Placental epithelial cell (primary cell): ENCODE data around the gene SHROOM1. TPM values are rescaled to one million over a fixed set of nuclear protein-coding genes. Genes with fewer than 3 reads are reported as not detected.

ENCODE experiments used
- small RNA-seq: library from RNA; depleted of rRNA; stranded (forward); fragments of <200 nt; gene quantifications from one replicate; pipeline ENCODE3, GENCODE V24; 2012
- total RNA-seq: library from RNA; depleted of rRNA; stranded (reverse); fragments of >200 nt; gene quantifications from 2 replicates; pipeline ENCODE4 v1.2.3, GENCODE V29; 2012

SHROOM1 gene, protein sequence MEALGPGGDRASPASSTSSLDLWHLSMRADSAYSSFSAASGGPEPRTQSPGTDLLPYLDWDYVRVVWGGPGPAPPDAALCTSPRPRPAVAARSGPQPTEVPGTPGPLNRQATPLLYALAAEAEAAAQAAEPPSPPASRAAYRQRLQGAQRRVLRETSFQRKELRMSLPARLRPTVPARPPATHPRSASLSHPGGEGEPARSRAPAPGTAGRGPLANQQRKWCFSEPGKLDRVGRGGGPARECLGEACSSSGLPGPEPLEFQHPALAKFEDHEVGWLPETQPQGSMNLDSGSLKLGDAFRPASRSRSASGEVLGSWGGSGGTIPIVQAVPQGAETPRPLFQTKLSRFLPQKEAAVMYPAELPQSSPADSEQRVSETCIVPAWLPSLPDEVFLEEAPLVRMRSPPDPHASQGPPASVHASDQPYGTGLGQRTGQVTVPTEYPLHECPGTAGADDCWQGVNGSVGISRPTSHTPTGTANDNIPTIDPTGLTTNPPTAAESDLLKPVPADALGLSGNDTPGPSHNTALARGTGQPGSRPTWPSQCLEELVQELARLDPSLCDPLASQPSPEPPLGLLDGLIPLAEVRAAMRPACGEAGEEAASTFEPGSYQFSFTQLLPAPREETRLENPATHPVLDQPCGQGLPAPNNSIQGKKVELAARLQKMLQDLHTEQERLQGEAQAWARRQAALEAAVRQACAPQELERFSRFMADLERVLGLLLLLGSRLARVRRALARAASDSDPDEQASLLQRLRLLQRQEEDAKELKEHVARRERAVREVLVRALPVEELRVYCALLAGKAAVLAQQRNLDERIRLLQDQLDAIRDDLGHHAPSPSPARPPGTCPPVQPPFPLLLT
- 8.8 and 10.6 TPM in 2 replicates for total RNA-seq

DNA sequence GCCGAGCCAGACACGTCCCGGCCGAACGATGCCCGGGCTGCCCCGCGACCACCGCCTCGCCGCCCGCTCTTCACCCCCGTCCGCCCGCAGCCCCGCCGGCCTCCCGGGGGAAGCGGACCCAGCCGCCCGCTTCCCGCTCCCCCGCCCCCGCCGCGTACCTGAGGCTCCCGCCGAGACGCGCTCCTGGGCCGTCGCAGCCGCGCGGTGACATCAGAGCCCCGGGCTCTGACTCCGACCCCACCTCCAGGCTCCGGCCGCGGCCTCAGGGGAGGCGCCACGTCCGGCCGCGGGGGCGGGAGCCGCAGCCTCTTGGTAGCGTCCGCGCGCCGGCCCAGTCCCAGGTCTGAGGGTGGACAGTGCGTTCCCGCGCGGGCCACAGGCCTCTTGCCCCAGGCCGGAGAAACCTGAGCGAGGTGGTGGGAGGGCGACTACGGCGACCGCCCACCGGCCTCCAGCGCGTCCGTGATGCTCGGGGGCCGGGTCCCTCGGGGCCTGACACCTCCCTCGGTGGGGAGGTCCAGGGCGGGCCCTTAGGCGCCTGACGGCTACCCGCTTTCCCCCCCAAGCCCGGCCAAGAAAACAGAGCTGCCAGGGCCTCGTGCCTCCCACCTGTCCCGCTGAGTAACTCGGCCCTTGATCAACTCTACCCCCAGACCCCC is at the start of gene SHROOM1:
Gene SHROOM1, minus strand, starts transcription at position 212 of the 659 bp plus-strand sequence. CDS start 4,507 bp downstream, outside the sequence.

GRCh38 chr5:132873119-132873929 is 42.9 kb upstream of the SHROOM1 start, which contains the start of gene LEAP2:
Gene LEAP2 (plus strand): TSS chr5:132873668. CDS start chr5:132873695, 27 bp downstream.

GRCh38 chr5:132866342-132867045 is 36.0 kb upstream of the SHROOM1 start, which contains the start of the genes GDF9 and UQCRQ:
Gene GDF9 (minus strand): TSS chr5:132866469. CDS start chr5:132864533, 1,936 bp downstream.
Gene UQCRQ (plus strand): TSS chr5:132866642. CDS start chr5:132866882, 240 bp downstream.

DNA sequence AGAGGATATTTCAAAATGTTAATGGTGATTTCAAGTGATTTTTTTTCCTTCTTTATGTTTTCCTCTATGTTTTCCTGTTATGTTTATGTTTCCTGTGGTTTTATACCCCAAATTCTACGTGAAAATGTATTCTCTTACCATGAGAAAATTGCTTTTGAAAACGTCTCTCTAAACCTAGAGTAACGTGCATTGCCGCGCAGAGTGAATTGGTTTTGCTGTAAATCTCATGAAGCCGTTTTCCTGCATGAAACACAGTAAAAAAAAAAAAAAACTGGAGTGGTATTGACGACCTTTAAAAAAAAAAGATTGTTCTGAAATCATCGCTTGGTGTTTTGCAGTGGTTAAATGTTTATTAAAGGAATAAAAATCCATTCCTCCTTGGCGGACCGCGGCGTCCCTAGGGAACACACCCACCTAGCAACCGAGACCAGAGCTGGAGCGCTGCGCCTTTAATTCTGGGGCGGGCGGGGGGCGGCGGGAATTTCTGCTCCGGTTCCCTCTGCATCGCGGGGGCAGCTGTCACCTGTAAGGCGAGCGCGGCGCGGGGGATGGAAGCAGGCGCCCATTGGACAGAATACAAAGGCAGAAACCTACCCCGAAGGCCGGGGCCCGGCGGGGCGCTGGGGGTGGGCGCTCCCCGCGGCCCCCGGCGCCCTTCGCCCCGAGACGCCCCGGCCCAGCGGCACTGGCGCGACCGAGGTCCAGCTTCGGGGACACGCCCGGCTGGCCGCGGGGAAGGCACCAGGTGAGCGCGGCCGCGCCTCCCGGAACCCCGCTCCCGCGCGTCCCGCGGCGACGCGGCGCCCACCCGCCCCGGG is 17.5 kb downstream of the SHROOM1 start, which contains the start of gene SOWAHA:
Gene SOWAHA, plus strand, starts transcription at position 522 of the 818 bp plus-strand sequence. CDS start 320 bp downstream, outside the sequence.

DNA sequence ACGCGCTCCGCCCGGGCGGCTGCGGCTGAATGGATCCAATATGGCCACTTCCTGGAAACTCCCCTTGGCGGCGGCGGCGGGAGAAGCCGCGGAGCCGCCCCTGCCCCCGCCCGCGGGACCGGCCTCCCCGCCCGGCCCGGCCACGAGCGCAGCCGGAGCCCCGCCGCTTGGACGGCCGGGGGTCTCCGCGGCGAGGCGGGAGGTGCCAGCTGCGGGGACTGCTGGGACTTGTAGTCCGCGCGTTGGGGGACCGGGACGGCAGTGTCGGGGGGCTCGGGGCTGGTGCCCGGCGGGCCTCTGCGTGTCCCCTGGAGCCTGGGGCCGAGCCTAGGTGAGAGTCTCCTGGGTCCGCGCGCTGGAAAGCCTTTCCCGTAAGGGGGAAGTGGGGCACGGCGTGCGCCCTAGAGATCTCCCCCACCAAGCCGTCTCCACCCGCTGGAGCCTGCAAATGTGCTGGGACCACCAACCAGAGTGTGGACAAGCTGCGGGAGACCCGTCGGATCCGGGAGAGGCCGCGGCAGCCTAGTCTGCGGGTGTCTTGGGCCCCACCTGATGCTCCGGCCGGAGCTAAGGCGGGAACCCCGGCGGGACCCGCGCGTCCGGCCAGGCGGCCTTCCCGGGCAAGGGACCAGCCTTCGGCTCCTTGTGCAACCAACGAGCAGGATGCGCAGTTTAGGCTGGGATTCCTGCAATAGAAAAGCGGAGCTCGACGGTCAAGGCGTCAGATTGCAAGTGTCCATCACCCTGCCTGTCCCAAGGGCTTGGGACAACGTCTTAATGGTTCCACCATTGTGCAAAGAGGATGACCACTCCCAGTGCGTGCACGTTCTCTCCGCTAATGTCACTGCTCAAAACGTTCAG is 53.0 kb downstream of the SHROOM1 start, which contains the start of gene SEPTIN8:
Gene SEPTIN8, minus strand, starts transcription at position 31 of the 861 bp plus-strand sequence. CDS start 102 bp downstream, outside the sequence.

Small RNA genes within 50 kb of the gene (small RNA-seq; reads per million reads assigned to genes)
- not detected for gene RNA5SP192

Other genes starting within 250 kb of the SHROOM1 start
- gene IL13, start 172.5 kb downstream of the SHROOM1 start, total RNA-seq = not detected in 2 replicates
- gene IL4, start 156.7 kb downstream of the SHROOM1 start, total RNA-seq = not detected in 2 replicates
- gene KIF3A, start 93.1 kb downstream of the SHROOM1 start, total RNA-seq = 6.0 and 9.0 TPM in 2 replicates
- 0.76 and 1.2 TPM in 2 replicates for gene CCNI2, start 83.2 kb downstream of the SHROOM1 start, total RNA-seq
- gene SEPTIN8, start 53.4 kb downstream of the SHROOM1 start, total RNA-seq = 97.4 and 129 TPM in 2 replicates
- gene SOWAHA, start 17.3 kb downstream of the SHROOM1 start, total RNA-seq = 6.0 and 13.0 TPM in 2 replicates
- gene GDF9, start 35.8 kb upstream of the SHROOM1 start, total RNA-seq = under 0.01 and 0.22 TPM in 2 replicates
- 62.5 and 78.5 TPM in 2 replicates for gene UQCRQ, start 36.0 kb upstream of the SHROOM1 start, total RNA-seq
- 0.39 TPM in 1 of 2 replicates, not detected in the other for gene LEAP2, start 43.0 kb upstream of the SHROOM1 start, total RNA-seq
- 45.5 and 67.0 TPM in 2 replicates for gene AFF4, start 133.0 kb upstream of the SHROOM1 start, total RNA-seq
- 17.0 and 23.2 TPM in 2 replicates for gene ZCCHC10, start 195.9 kb upstream of the SHROOM1 start, total RNA-seq
- 72.2 and 102 TPM in 2 replicates for gene HSPA4, start 221.4 kb upstream of the SHROOM1 start, total RNA-seq